Endothelial cell of umbilical vein (primary cell): ENCODE results near the gene KCP. TPM values are rescaled to one million over a fixed set of nuclear protein-coding genes. Genes with fewer than 3 reads are reported as not detected.

Source experiments
- BruUV-seq: library from RNA; stranded (reverse); fragments of 400-500 nt; replicated peaks from 2 replicates; lab custom pipeline; 2021; lab: Mats Ljungman, UMichigan
- CTCF ChIA-PET: fragments of 300-600, 350-600 bp; sonication (Branson Sonifier 250); formaldehyde crosslinking; loops from one replicate; lab custom pipeline; 2021; ENCODE audit warnings: antibody characterized with exemption, inconsistent platforms; lab: Charles Lee
- POLR2A ChIA-PET: fragments of 300-600, 350-600 bp; sonication (Branson Sonifier 250); formaldehyde crosslinking; loops from one replicate; lab custom pipeline; 2021; ENCODE audit warnings: antibody characterized with exemption, inconsistent platforms; lab: Charles Lee
- DNase-seq: peaks from one replicate; pipeline ENCODE4 v3.0.0-alpha.2; 2011; ENCODE audit warnings: low read depth, low spot score
- FAIRE-seq: peaks from 2 replicates; lab custom pipeline; 2011; peaks lifted over from hg19 to GRCh38; lab: Jason Lieb, UNC
- H2AFZ ChIP-seq: 2 replicates; pipeline ENCODE4 v1.6.0; 2012; ENCODE audit warnings: low read depth, low read length, control low read depth, inconsistent platforms
- H3K27ac ChIP-seq: 2 replicates; pipeline ENCODE4 v1.5.1; 2011; ENCODE audit warnings: low read depth, mild to moderate bottlenecking, control low read depth, low read length, moderate library complexity; ENCODE audit not compliant: insufficient read depth
- H3K27me3 ChIP-seq, 2 experiments: 2 replicates each; pipeline versions ENCODE4 v1.6.0 to v1.6.1; 2011; ENCODE audit warnings: low read length in 2 of 2, mixed read lengths in 1 of 2; ENCODE audit not compliant: control insufficient read depth in 2 of 2, insufficient read depth in 2 of 2
- H3K36me3 ChIP-seq, 2 experiments: 2 replicates in 1 of 2; 3 replicates in 1 of 2; pipeline ENCODE4 v1.5.1; 2011; ENCODE audit warnings: low read length in 2 of 2, mild to moderate bottlenecking in 1 of 2, moderate library complexity in 1 of 2; ENCODE audit not compliant: control insufficient read depth in 2 of 2, insufficient read depth in 2 of 2; ENCODE audit errors: extremely low read depth in 1 of 2
- H3K4me1 ChIP-seq: 3 replicates; pipeline ENCODE4 v1.5.1; 2011; ENCODE audit warnings: mild to moderate bottlenecking, low read length; ENCODE audit not compliant: control insufficient read depth, insufficient read depth; ENCODE audit errors: extremely low read depth
- H3K4me2 ChIP-seq: 2 replicates; pipeline ENCODE4 v1.6.1; 2011; ENCODE audit warnings: low read length, control low read depth, mixed read lengths; ENCODE audit not compliant: insufficient read depth
- H3K4me3 ChIP-seq, 3 experiments: fragments of 200-600 bp in 1 of 3; sonication (generic), shearing (Covaris generic) in 1 of 3; replicated peaks in 1 of 3; 2 replicates each; pipeline ENCODE4 v1.5.1; 2011 to 2016; ENCODE audit warnings: control low read depth in 3 of 3, low read length in 3 of 3, mild to moderate bottlenecking in 2 of 3, inconsistent platforms in 1 of 3, low read depth in 1 of 3, moderate library complexity in 1 of 3; ENCODE audit not compliant: insufficient read depth in 1 of 3
- H3K79me2 ChIP-seq: 2 replicates; pipeline ENCODE4 v1.6.0; 2012; ENCODE audit warnings: low read length, inconsistent platforms; ENCODE audit not compliant: control insufficient read depth, insufficient read depth
- H3K9ac ChIP-seq: replicated peaks from 2 replicates; pipeline ENCODE3; 2011; ENCODE audit warnings: low read length, control low read depth; ENCODE audit not compliant: insufficient read depth; ENCODE audit errors: extremely low read depth
- H3K9me1 ChIP-seq: replicated peaks from 3 replicates; pipeline ENCODE4 v1.6.0; 2011; ENCODE audit warnings: mild to moderate bottlenecking, low read length; ENCODE audit not compliant: control insufficient read depth, insufficient read depth; ENCODE audit errors: extremely low read depth
- H3K9me3 ChIP-seq: replicated peaks from 2 replicates; pipeline ENCODE4 v1.5.1; 2012; ENCODE audit warnings: low read length, inconsistent platforms; ENCODE audit not compliant: control insufficient read depth, insufficient read depth
- H4K20me1 ChIP-seq: replicated peaks from 2 replicates; pipeline ENCODE3; 2011; ENCODE audit warnings: mild to moderate bottlenecking, low read length; ENCODE audit not compliant: control insufficient read depth, insufficient read depth; ENCODE audit errors: extremely low read depth
- EZH2 ChIP-seq: IDR thresholded peaks from 2 replicates; pipeline ENCODE4 v1.6.1; 2012; ENCODE audit warnings: borderline replicate concordance, low read depth, mild to moderate bottlenecking, moderate library complexity, low read length, inconsistent platforms; ENCODE audit not compliant: severe bottlenecking
- FOS ChIP-seq: IDR thresholded peaks from 2 replicates; pipeline ENCODE4 v1.6.1; 2011; ENCODE audit warnings: mild to moderate bottlenecking, low read length, moderate library complexity, borderline replicate concordance; ENCODE audit not compliant: insufficient read depth
- GATA2 ChIP-seq: IDR thresholded peaks from 2 replicates; pipeline ENCODE4 v1.7.0; 2011; ENCODE audit warnings: low read depth, mild to moderate bottlenecking, moderate library complexity, mixed read lengths, low read length; ENCODE audit not compliant: insufficient read length, insufficient read depth
- JUN ChIP-seq: IDR thresholded peaks from 2 replicates; pipeline ENCODE4 v1.6.1; 2011; ENCODE audit warnings: borderline replicate concordance, low read depth; ENCODE audit not compliant: insufficient read length, insufficient read depth
- MYC ChIP-seq: IDR thresholded peaks from one replicate; pipeline ENCODE4 v1.6.1; 2011; ENCODE audit warnings: mild to moderate bottlenecking, low read depth, low read length
- POLR2A ChIP-seq: IDR thresholded peaks from 2 replicates; pipeline ENCODE4 v1.6.1; 2012; ENCODE audit warnings: low read depth, mild to moderate bottlenecking, control low read depth, low read length
- POLR2AphosphoS5 ChIP-seq: IDR thresholded peaks from 2 replicates; pipeline ENCODE4 v1.6.1; 2012; ENCODE audit warnings: low read depth, mild to moderate bottlenecking, control low read depth, low read length, moderate library complexity; ENCODE audit not compliant: insufficient read depth
- dilution Hi-C: fragments of 300-500 bp; cut with MboI; formaldehyde crosslinking; loops from one replicate; pipeline ENCODE4 v1.15.0; 2019; ENCODE audit warnings: low sequenced_read_pairs; ENCODE audit not compliant: extremely low pct_ligation_motif_present
- intact Hi-C: fragments of 100-400 bp; cut with micrococcal nuclease; formaldehyde crosslinking; loops from one replicate; pipeline ENCODE4 v1.10.0; 2022
- polyA plus RNA-seq, 4 experiments: library from polyadenylated mRNA; depleted of rRNA in 3 of 4; stranded (reverse) in 3 of 4; unstranded in 1 of 4; fragments of >200 nt; gene quantifications; 2 replicates each; pipeline versions ENCODE4 v1.2.1 to v1.2.3, GENCODE V29; 2011 to 2012; ENCODE audit warnings: missing spikeins in 1 of 4
- total RNA-seq: library from RNA; stranded (reverse); gene quantifications from 2 replicates; pipeline ENCODE4 v1.2.3, GENCODE V29; 2021
- TF ChIP-seq, protein P1 (sequence below): IDR thresholded peaks from 2 replicates; pipeline ENCODE4 v1.6.1; 2011; ENCODE audit not compliant: insufficient read depth, insufficient read length
- TF ChIP-seq, protein P2 (sequence below), 2 donors: IDR thresholded peaks; 1 replicate in 1 of 2; 2 replicates in 1 of 2; pipeline ENCODE4 v1.5.1; 2011; ENCODE audit warnings: low read length in 2 of 2, mild to moderate bottlenecking in 2 of 2, moderate library complexity in 2 of 2, control low read depth in 1 of 2, inconsistent platforms in 1 of 2, low read depth in 1 of 2; ENCODE audit not compliant: insufficient read depth in 1 of 2; ENCODE audit errors: extremely low read depth in 1 of 2

The KCP gene
- total and polyA plus RNA-seq, 2 donors (not counting 3 experiments of a cell fraction or from before 2014, with no cell fraction given) = not detected

DNA sequence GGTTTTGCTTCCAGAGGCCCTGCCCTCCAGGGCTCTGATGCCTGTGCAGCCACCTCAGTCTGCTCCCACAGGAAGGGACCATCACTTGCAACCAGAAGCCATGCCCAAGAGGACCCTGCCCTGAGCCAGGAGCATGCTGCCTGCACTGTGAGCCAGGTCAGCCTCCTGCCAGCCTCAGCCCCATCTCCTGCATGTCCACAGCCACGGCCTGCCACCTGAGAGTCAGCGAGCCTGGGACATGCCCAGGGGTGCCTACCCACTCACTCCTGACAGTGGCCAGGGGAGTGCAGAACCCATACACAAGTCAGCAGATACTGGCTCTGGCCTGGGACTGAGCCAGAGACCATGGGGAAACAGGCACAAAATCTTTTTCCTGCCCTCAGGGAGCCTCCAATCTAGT, 6.6 kb upstream of the KCP start:
- dilution Hi-C loops = no loop called here
- no peaks in the 10 kb centered on the region for H3K79me2 ChIP-seq
- FAIRE-seq = no peak

GRCh38 chr7:128916643-128916915, 6.1 kb upstream of the KCP start:
- dilution Hi-C loops (no loop called here), intact Hi-C loops (no loop called here)
- H4K20me1 ChIP-seq = no peaks in the 10 kb centered on the region
- no TSS peak for BruUV-seq
- FAIRE-seq (no peak), DNase-seq (no peak)
- peaks cover 48 to 50% of the 10 kb centered on the region in 2 experiments for H3K27me3 ChIP-seq
- TF ChIP-seq, protein P1, sequence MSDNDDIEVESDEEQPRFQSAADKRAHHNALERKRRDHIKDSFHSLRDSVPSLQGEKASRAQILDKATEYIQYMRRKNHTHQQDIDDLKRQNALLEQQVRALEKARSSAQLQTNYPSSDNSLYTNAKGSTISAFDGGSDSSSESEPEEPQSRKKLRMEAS = no peak
- TF ChIP-seq EZH2 (no peak), POLR2AphosphoS5 (no peak), GATA2 (no peak), JUN (no peak), FOS (no peak), POLR2A (no peak), MYC (no peak)
- TF ChIP-seq, protein P2, sequence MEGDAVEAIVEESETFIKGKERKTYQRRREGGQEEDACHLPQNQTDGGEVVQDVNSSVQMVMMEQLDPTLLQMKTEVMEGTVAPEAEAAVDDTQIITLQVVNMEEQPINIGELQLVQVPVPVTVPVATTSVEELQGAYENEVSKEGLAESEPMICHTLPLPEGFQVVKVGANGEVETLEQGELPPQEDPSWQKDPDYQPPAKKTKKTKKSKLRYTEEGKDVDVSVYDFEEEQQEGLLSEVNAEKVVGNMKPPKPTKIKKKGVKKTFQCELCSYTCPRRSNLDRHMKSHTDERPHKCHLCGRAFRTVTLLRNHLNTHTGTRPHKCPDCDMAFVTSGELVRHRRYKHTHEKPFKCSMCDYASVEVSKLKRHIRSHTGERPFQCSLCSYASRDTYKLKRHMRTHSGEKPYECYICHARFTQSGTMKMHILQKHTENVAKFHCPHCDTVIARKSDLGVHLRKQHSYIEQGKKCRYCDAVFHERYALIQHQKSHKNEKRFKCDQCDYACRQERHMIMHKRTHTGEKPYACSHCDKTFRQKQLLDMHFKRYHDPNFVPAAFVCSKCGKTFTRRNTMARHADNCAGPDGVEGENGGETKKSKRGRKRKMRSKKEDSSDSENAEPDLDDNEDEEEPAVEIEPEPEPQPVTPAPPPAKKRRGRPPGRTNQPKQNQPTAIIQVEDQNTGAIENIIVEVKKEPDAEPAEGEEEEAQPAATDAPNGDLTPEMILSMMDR (IDR thresholded peaks at IDR 0.05; ENCODE audit: extremely low read depth in 1 of 2, insufficient read depth in 1 of 2, low read depth in 1 of 2, low read length in 2 of 2) = no peak
- no peaks in the 10 kb centered on the region for H3K36me3 ChIP-seq
- no peak overlapping the region for H2AFZ ChIP-seq
- ChIA-PET POLR2A (no interaction called here), CTCF (no interaction called here)
- no peak overlapping the region for H3K4me2 ChIP-seq
- no peaks in the 10 kb centered on the region for H3K4me1 ChIP-seq
- H3K4me3 ChIP-seq = no peak overlapping the region
- no peaks in the 10 kb centered on the region for H3K79me2 ChIP-seq
- H3K9me1 ChIP-seq = no peaks in the 10 kb centered on the region
- H3K9me3 ChIP-seq = no peaks in the 10 kb centered on the region
- no peak overlapping the region for H3K27ac ChIP-seq
- no peak overlapping the region for H3K9ac ChIP-seq

More for the DNA sequence above, 6.6 kb upstream of the KCP start:
- H3K4me1 ChIP-seq = no peaks in the 10 kb centered on the region
- no peak overlapping the region for H3K9ac ChIP-seq
- H3K9me1 ChIP-seq = no peaks in the 10 kb centered on the region
- ChIA-PET POLR2A (no interaction called here), CTCF (no interaction called here)
- intact Hi-C loops = no loop called here
- H3K9me3 ChIP-seq = no peaks in the 10 kb centered on the region
- H4K20me1 ChIP-seq = no peaks in the 10 kb centered on the region
- H3K4me3 ChIP-seq = no peak overlapping the region
- H2AFZ ChIP-seq = no peak overlapping the region
- TF ChIP-seq POLR2AphosphoS5 (no peak), EZH2 (no peak), FOS (no peak), MYC (no peak), POLR2A (no peak)
- TF ChIP-seq, protein P1 = no peak
- no peak overlapping the region for H3K27ac ChIP-seq
- peaks cover 46% of the 10 kb centered on the region in 2 experiments for H3K27me3 ChIP-seq
- no peak overlapping the region for H3K4me2 ChIP-seq
- no TSS peak for BruUV-seq
- DNase-seq = no peak
- H3K36me3 ChIP-seq = no peaks in the 10 kb centered on the region
